ENCODE results near the gene HK2.

The HK2 gene

DNA sequence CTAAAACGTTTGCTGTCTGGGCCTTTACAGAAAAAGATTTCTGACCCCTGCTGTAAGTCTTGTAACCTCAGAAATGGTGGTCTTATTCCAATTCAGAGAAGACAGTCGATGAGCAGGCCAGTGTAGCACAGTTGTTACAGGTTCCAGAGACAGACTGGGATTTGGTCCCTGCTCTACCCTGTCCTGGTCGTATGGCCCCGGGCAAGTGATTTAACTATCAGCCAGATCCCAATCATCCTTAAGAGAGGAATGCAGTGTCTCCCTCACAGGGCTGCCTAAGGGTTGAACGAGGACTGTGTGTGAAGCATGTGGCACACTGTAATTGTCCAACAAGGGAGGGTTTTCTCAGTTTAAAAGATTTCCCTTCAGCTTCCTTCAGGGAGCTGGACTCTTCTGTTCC lies 47.2 kb downstream of the HK2 start:
- Histone ChIP-seq H3K9me3 (ENCODE audit: low read length) (no peaks in the 10 kb centered on the region), H3F3A (ENCODE audit: insufficient read depth, low read length) (no peaks in the 10 kb centered on the region), H3K79me2 (ENCODE audit: insufficient read depth, low read length) (no peaks in the 10 kb centered on the region), H3K4me1 (ENCODE audit: insufficient read depth, low read length, severe bottlenecking) (no peaks in the 10 kb centered on the region), H3K9me2 (ENCODE audit: low read depth, low read length) (no peaks in the 10 kb centered on the region), H3K36me3 (ENCODE audit: insufficient read depth, low read length) (peaks cover 96% of the 10 kb centered on the region), H3K27ac (ENCODE audit: low read depth, low read length, poor library complexity, severe bottlenecking) (no peak overlapping the region), H3K9ac (ENCODE audit: low read length) (no peak overlapping the region), H3K27me3 (ENCODE audit: insufficient read depth, low read length) (no peaks in the 10 kb centered on the region), H4K20me1 (ENCODE audit: insufficient read depth, low read length) (no peaks in the 10 kb centered on the region), H3K4me2 (ENCODE audit: low read length) (no peak overlapping the region), H2AFZ (ENCODE audit: low read length) (no peak overlapping the region), H3K4me3 (ENCODE audit: low read depth, low read length, poor library complexity, severe bottlenecking) (no peak overlapping the region)
- no peak for TF ChIP-seq EZH2 (IDR thresholded peaks at IDR 0.05; ENCODE audit: borderline replicate concordance, low read length)
- TF ChIP-seq, protein P1, sequence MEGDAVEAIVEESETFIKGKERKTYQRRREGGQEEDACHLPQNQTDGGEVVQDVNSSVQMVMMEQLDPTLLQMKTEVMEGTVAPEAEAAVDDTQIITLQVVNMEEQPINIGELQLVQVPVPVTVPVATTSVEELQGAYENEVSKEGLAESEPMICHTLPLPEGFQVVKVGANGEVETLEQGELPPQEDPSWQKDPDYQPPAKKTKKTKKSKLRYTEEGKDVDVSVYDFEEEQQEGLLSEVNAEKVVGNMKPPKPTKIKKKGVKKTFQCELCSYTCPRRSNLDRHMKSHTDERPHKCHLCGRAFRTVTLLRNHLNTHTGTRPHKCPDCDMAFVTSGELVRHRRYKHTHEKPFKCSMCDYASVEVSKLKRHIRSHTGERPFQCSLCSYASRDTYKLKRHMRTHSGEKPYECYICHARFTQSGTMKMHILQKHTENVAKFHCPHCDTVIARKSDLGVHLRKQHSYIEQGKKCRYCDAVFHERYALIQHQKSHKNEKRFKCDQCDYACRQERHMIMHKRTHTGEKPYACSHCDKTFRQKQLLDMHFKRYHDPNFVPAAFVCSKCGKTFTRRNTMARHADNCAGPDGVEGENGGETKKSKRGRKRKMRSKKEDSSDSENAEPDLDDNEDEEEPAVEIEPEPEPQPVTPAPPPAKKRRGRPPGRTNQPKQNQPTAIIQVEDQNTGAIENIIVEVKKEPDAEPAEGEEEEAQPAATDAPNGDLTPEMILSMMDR (IDR thresholded peaks at IDR 0.05; ENCODE audit: low read length): no peak

DNA sequence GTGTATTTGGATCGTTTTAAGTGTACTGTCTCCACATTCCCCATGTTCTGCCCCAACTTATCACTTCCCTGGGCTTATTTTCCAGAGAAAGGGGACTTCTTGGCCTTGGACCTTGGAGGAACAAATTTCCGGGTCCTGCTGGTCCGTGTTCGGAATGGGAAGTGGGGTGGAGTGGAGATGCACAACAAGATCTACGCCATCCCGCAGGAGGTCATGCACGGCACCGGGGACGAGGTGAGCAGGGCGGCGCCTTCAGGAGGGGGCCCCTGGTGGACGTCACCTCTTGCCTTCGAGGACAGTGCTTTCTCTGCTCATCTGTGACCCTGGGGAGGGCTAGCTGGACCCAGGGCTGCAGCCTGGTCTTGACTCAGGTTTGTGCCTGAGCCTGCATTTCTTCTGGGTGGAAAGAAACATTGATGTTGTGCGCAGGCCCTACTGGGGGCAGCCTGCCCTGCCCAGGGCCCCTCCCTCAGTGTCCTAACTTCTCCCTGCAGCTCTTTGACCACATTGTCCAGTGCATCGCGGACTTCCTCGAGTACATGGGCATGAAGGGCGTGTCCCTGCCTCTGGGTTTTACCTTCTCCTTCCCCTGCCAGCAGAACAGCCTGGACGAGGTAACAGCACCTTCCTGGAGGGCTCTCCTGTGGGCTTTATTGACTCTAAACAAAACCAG lies 47.8 kb downstream of the HK2 start:
- Histone ChIP-seq H3K9me2 (ENCODE audit: low read depth, low read length) (no peaks in the 10 kb centered on the region), H3K27me3 (ENCODE audit: insufficient read depth, low read length) (no peaks in the 10 kb centered on the region), H3K9me3 (ENCODE audit: low read length) (no peaks in the 10 kb centered on the region), H3K4me3 (ENCODE audit: low read depth, low read length, poor library complexity, severe bottlenecking) (no peak overlapping the region), H3K79me2 (ENCODE audit: insufficient read depth, low read length) (no peaks in the 10 kb centered on the region), H2AFZ (ENCODE audit: low read length) (no peak overlapping the region), H3K4me1 (ENCODE audit: insufficient read depth, low read length, severe bottlenecking) (no peaks in the 10 kb centered on the region), H3K36me3 (ENCODE audit: insufficient read depth, low read length) (peaks cover 97% of the 10 kb centered on the region), H3K4me2 (ENCODE audit: low read length) (no peak overlapping the region), H3F3A (ENCODE audit: insufficient read depth, low read length) (no peaks in the 10 kb centered on the region), H4K20me1 (ENCODE audit: insufficient read depth, low read length) (no peaks in the 10 kb centered on the region), H3K27ac (ENCODE audit: low read depth, low read length, poor library complexity, severe bottlenecking) (no peak overlapping the region), H3K9ac (ENCODE audit: low read length) (no peak overlapping the region)
- TF ChIP-seq EZH2 (IDR thresholded peaks at IDR 0.05; ENCODE audit: borderline replicate concordance, low read length): no peak
- TF ChIP-seq, protein P1 (IDR thresholded peaks at IDR 0.05; ENCODE audit: low read length): no peak

DNA sequence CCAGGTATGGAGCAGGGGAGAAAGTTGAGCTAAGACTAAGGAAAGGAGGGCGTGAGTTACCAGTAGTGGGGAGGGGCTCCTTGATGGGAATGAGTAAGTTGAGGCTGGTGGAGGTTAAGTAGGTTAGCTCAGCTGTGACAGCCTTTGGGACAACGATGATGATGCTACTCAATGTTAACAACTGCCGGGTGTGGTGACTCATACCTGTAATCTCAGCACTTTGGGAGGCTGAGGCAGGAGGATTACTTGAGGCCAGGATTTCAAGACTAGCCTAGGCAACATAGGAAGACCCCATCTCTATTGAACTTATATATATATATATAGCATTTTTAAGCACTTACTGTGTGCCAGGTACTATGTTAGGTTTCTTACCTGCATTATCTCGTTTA lies 48.4 kb downstream of the HK2 start:
- Histone ChIP-seq H3K27me3 (ENCODE audit: insufficient read depth, low read length) (no peaks in the 10 kb centered on the region), H3K9me3 (ENCODE audit: low read length) (no peaks in the 10 kb centered on the region), H2AFZ (ENCODE audit: low read length) (no peak overlapping the region), H3K79me2 (ENCODE audit: insufficient read depth, low read length) (no peaks in the 10 kb centered on the region), H3K4me3 (ENCODE audit: low read depth, low read length, poor library complexity, severe bottlenecking) (no peak overlapping the region), H3K4me1 (ENCODE audit: insufficient read depth, low read length, severe bottlenecking) (no peaks in the 10 kb centered on the region), H3K27ac (ENCODE audit: low read depth, low read length, poor library complexity, severe bottlenecking) (no peak overlapping the region), H3F3A (ENCODE audit: insufficient read depth, low read length) (no peaks in the 10 kb centered on the region), H3K36me3 (ENCODE audit: insufficient read depth, low read length) (peaks cover 97% of the 10 kb centered on the region), H3K9ac (ENCODE audit: low read length) (no peak overlapping the region), H3K9me2 (ENCODE audit: low read depth, low read length) (no peaks in the 10 kb centered on the region), H4K20me1 (ENCODE audit: insufficient read depth, low read length) (no peaks in the 10 kb centered on the region), H3K4me2 (ENCODE audit: low read length) (no peak overlapping the region)
- TF ChIP-seq EZH2 (IDR thresholded peaks at IDR 0.05; ENCODE audit: borderline replicate concordance, low read length): no peak
- TF ChIP-seq, protein P1 (IDR thresholded peaks at IDR 0.05; ENCODE audit: low read length): no peak
